Measurements from ENCODE around the gene ITGB3BP.

- no peak for TF ChIP-seq GATA2 (IDR thresholded peaks at IDR 0.05; ENCODE audit: low read depth, low read length)
- TF ChIP-seq GATA3 (IDR thresholded peaks at IDR 0.05; ENCODE audit: low read depth, low read length): no peak
Measured at GRCh38 chr1:63547621-63548294, 24.7 kb upstream of the ITGB3BP start.

Data from SH-SY5Y (cell line).